ENCODE measurements around the gene KRTAP22-2. TPM values are rescaled to one million over a fixed set of nuclear protein-coding genes. Genes with fewer than 3 reads are reported as not detected.

Gene KRTAP22-2
- total RNA-seq, 4 donors from 2014 or later = not detected

GRCh38 chr21:30561264-30561895, 28.8 kb downstream of the KRTAP22-2 start, which contains the start of gene KRTAP19-7:
Gene KRTAP19-7 (minus strand): TSS chr21:30561314. CDS start chr21:30561289, 25 bp downstream.
- WGBS, 2 donors = 70 to 85% methylated on average over 2 of the region's 2 CpGs
- no peaks in the 10 kb centered on the region for H3K9me3 ChIP-seq
- no peaks in the 10 kb centered on the region for H3K27me3 ChIP-seq
- H3K36me3 ChIP-seq = no peaks in the 10 kb centered on the region
- TF ChIP-seq POLR2A (IDR thresholded peaks at IDR 0.05) = no peak
- TF ChIP-seq EP300 (IDR thresholded peaks at IDR 0.05) = no peak
- TF ChIP-seq CTCF (IDR thresholded peaks at IDR 0.05) = no peak
- H3K4me3 ChIP-seq = no peak within 1 kb of the TSS
- no peaks in the 10 kb centered on the region for H3K4me1 ChIP-seq
- no peak for DNase-seq (ENCODE audit: low spot score in 2 of 2)
- H3K27ac ChIP-seq = no peak within 1 kb of the TSS

DNA sequence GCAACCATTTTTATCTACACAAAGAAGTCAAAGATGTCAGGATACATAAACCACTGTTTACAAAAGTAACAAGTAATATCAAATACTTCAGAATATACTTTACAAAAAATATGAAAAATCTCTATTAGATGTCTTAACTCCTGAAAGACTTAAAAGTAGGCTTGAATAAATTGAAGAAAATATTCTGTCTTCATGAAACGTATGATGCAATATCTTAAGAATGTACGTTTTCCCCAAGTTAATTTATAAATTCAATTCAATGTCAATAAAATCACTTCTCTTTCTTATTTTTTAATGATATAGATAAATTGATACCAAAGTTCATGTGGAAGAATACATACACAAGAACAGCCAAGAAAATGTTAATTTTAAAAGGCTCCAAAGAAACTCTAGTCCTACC, 35.1 kb downstream of the KRTAP22-2 start:
- no peak for DNase-seq (ENCODE audit: low spot score in 2 of 2)
- no peak overlapping the region for H3K27ac ChIP-seq
- 82 to 85% methylated on average over 2 of the region's 2 CpGs for WGBS, 2 donors
- no peaks in the 10 kb centered on the region for H3K27me3 ChIP-seq
- no peaks in the 10 kb centered on the region for H3K4me1 ChIP-seq
- no peak overlapping the region for H3K4me3 ChIP-seq
- TF ChIP-seq POLR2A (IDR thresholded peaks at IDR 0.05) (no peak), EP300 (IDR thresholded peaks at IDR 0.05) (no peak), CTCF (IDR thresholded peaks at IDR 0.05) (no peak)
- H3K36me3 ChIP-seq = no peaks in the 10 kb centered on the region
- no peaks in the 10 kb centered on the region for H3K9me3 ChIP-seq

DNA sequence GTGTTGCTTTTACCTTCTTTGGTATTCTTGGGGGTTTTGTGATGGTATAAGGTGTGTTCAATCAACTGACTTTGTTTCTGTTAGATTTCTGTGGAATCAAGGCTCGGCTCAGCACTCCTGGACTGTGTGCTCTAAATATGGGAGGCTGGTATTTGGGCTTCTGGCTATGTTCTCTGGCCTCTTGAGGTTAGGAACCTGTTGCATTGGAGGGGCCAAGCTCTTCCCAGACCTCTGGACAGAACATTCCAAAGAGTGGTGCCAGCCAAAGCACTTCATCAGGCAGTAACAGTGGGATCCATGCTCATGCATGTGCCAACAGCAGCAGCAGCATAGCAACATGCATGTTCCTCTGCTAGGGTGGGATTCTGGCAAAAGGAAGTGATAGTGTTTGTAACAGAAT, 37.4 kb downstream of the KRTAP22-2 start:
- Histone ChIP-seq H3K27ac (no peak overlapping the region), H3K27me3 (no peaks in the 10 kb centered on the region), H3K36me3 (no peaks in the 10 kb centered on the region), H3K4me3 (no peak overlapping the region), H3K9me3 (no peaks in the 10 kb centered on the region), H3K4me1 (no peaks in the 10 kb centered on the region)
- TF ChIP-seq EP300 (IDR thresholded peaks at IDR 0.05) (no peak), CTCF (IDR thresholded peaks at IDR 0.05) (no peak), POLR2A (IDR thresholded peaks at IDR 0.05) (no peak)
- 67 to 77% methylated on average over 1 of the region's 1 CpG for WGBS, 2 donors
- no peak for DNase-seq (ENCODE audit: low spot score in 2 of 2)

DNA sequence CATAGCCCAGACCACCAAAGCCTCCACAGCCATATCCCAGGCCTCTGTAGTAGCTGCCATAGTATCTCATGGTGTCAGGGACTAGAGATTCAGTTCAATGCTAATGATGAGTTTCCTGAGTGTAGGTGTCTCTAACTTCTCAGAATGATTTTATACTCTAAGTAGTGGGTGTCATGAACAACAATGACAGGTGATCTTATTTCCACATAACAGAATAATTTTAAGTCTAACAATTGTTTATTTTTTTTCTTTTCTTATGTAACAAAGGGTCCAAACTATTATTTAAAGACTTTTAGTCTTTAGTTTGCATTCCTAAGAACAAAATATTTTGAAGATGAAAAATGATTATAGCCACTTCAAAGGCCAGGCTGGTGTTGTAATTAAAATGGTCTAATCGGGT, 48.4 kb downstream of the KRTAP22-2 start, which contains the start of gene KRTAP19-6:
Gene KRTAP19-6, minus strand, starts transcription at position 101 of the 400 bp plus-strand sequence. Its CDS starts 31 bp downstream, at position 70.
- Histone ChIP-seq H3K27ac (no peak within 1 kb of the TSS), H3K9me3 (no peaks in the 10 kb centered on the region), H3K27me3 (no peaks in the 10 kb centered on the region), H3K4me1 (no peaks in the 10 kb centered on the region), H3K36me3 (no peaks in the 10 kb centered on the region), H3K4me3 (no peak within 1 kb of the TSS)
- TF ChIP-seq CTCF (IDR thresholded peaks at IDR 0.05) (no peak), EP300 (IDR thresholded peaks at IDR 0.05) (no peak), POLR2A (IDR thresholded peaks at IDR 0.05) (no peak)
- 77 to 90% methylated on average over 1 of the region's 1 CpG for WGBS, 2 donors
- DNase-seq (ENCODE audit: low spot score in 2 of 2) = no peak

Small RNAs within 50 kb of the gene (small RNA-seq; reads per million reads assigned to genes)
- not detected for gene KRTAP20-1
- not detected for gene KRTAP20-4
- not detected for gene KRTAP22-1
- not detected for gene KRTAP22-2

Other genes with a start within 250 kb of the KRTAP22-2 start
- gene KRTAP23-1, start 241.8 kb downstream of the KRTAP22-2 start, total RNA-seq = not detected
- gene KRTAP13-2, start 218.1 kb downstream of the KRTAP22-2 start, total RNA-seq = not detected
- not detected for gene KRTAP13-1, start 194.4 kb downstream of the KRTAP22-2 start, total RNA-seq
- gene KRTAP13-3, start 164.5 kb downstream of the KRTAP22-2 start, total RNA-seq = not detected
- gene KRTAP13-4, start 160.2 kb downstream of the KRTAP22-2 start, total RNA-seq = not detected
- not detected for gene KRTAP15-1, start 150.1 kb downstream of the KRTAP22-2 start, total RNA-seq
- gene KRTAP19-1, start 110.0 kb downstream of the KRTAP22-2 start, total RNA-seq = not detected
- not detected for gene KRTAP19-2, start 103.0 kb downstream of the KRTAP22-2 start, total RNA-seq
- not detected for gene KRTAP19-3, start 98.4 kb downstream of the KRTAP22-2 start, total RNA-seq
- not detected for gene KRTAP19-4, start 93.2 kb downstream of the KRTAP22-2 start, total RNA-seq
- not detected for gene KRTAP19-5, start 88.3 kb downstream of the KRTAP22-2 start, total RNA-seq
- gene KRTAP19-6, start 48.5 kb downstream of the KRTAP22-2 start, total RNA-seq = not detected
- gene KRTAP19-7, start 29.1 kb downstream of the KRTAP22-2 start, total RNA-seq = not detected
- not detected for gene KRTAP6-3, start 2.0 kb upstream of the KRTAP22-2 start, total RNA-seq
- gene KRTAP6-2, start 8.5 kb upstream of the KRTAP22-2 start, total RNA-seq = not detected
- not detected for gene KRTAP22-1, start 10.7 kb upstream of the KRTAP22-2 start, total RNA-seq
- gene KRTAP6-1, start 23.5 kb upstream of the KRTAP22-2 start, total RNA-seq = not detected
- not detected for gene KRTAP20-1, start 26.0 kb upstream of the KRTAP22-2 start, total RNA-seq
- not detected for gene KRTAP20-4, start 30.2 kb upstream of the KRTAP22-2 start, total RNA-seq
- gene KRTAP20-2, start 44.8 kb upstream of the KRTAP22-2 start, total RNA-seq = not detected
- gene KRTAP20-3, start 52.5 kb upstream of the KRTAP22-2 start, total RNA-seq = not detected
- not detected for gene KRTAP21-3, start 128.4 kb upstream of the KRTAP22-2 start, total RNA-seq
- not detected for gene KRTAP21-2, start 156.9 kb upstream of the KRTAP22-2 start, total RNA-seq
- gene KRTAP21-1, start 165.0 kb upstream of the KRTAP22-2 start, total RNA-seq = not detected
- gene KRTAP8-1, start 222.9 kb upstream of the KRTAP22-2 start, total RNA-seq = not detected
- not detected for gene KRTAP7-1, start 239.4 kb upstream of the KRTAP22-2 start, total RNA-seq